Measurements from ENCODE around the gene HS6ST1. TPM values are rescaled to one million over a fixed set of nuclear protein-coding genes. Genes with fewer than 3 reads are reported as not detected.

Gene HS6ST1
- total RNA-seq, 1 experiment from 2014 or later: 63.3 TPM

DNA sequence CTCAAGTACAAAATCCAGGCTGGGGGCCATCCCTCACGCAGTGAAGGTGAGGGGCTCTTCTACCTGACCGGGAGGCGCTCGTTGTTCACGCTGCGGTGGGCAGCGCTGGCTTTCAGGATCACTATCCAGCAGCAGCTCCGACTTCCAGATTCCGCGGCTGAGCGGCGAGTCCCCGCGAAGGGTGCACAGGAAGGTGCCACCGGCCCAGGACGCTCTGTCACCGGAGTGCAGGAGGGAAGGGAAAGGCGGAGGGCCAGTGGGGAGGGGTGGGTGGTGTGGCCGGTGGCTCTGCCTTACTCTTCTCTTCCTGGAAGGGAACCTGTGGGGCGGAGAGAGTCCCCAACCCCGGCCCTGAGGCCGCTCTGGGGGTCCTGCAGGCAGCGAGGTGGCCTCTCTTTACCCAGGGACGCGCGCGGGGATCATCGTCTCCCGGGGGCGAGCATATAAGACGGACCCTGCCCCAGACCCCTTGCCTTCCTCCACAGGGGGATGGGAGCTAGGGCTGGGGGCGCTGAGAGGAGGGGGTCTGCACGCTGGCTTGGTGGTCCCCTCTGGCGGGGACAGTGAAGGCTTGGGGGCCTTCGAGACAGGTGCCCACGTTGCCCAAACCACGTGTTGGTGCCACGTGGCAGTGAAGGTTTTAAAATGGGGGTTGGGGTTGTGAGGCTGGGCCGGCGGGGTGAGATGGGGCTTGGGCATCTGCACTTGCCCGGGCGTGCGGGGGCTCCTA is 26.9 kb upstream of the HS6ST1 start:
- Histone ChIP-seq H3K4me3 (ENCODE audit: low read depth, low read length, poor library complexity, severe bottlenecking) (no peak overlapping the region), H3K4me1 (ENCODE audit: insufficient read depth, low read length, poor library complexity, severe bottlenecking) (no peaks in the 10 kb centered on the region), H3K27ac (ENCODE audit: low read depth, low read length, poor library complexity, severe bottlenecking) (no peak overlapping the region), H3K36me3 (ENCODE audit: insufficient read depth, low read length, poor library complexity, severe bottlenecking) (no peaks in the 10 kb centered on the region), H3K9me3 (ENCODE audit: low read depth, low read length, poor library complexity, severe bottlenecking) (no peaks in the 10 kb centered on the region), H3K27me3 (replicated peaks; ENCODE audit: insufficient read depth, low read depth, low read length, poor library complexity) (no peaks in the 10 kb centered on the region)
- ChIA-PET CTCF (no interaction called here), POLR2A (ENCODE audit: low non-redundant PET) (no interaction called here)
- intact Hi-C loops (cut with micrococcal nuclease; ENCODE audit: unreplicated experiment): no loop called here
- no peak for DNase-seq (ENCODE audit: low spot score)
- TF ChIP-seq, protein P1, sequence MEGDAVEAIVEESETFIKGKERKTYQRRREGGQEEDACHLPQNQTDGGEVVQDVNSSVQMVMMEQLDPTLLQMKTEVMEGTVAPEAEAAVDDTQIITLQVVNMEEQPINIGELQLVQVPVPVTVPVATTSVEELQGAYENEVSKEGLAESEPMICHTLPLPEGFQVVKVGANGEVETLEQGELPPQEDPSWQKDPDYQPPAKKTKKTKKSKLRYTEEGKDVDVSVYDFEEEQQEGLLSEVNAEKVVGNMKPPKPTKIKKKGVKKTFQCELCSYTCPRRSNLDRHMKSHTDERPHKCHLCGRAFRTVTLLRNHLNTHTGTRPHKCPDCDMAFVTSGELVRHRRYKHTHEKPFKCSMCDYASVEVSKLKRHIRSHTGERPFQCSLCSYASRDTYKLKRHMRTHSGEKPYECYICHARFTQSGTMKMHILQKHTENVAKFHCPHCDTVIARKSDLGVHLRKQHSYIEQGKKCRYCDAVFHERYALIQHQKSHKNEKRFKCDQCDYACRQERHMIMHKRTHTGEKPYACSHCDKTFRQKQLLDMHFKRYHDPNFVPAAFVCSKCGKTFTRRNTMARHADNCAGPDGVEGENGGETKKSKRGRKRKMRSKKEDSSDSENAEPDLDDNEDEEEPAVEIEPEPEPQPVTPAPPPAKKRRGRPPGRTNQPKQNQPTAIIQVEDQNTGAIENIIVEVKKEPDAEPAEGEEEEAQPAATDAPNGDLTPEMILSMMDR (conservative IDR thresholded peaks at IDR 0.05; ENCODE audit: low read depth, low read length): no peak
- TF ChIP-seq EZH2 (IDR thresholded peaks at IDR 0.05; ENCODE audit: borderline replicate concordance, low read depth, low read length, poor library complexity, severe bottlenecking): no peak
- no TSS peak for BruUV-seq (replicated peaks)

DNA sequence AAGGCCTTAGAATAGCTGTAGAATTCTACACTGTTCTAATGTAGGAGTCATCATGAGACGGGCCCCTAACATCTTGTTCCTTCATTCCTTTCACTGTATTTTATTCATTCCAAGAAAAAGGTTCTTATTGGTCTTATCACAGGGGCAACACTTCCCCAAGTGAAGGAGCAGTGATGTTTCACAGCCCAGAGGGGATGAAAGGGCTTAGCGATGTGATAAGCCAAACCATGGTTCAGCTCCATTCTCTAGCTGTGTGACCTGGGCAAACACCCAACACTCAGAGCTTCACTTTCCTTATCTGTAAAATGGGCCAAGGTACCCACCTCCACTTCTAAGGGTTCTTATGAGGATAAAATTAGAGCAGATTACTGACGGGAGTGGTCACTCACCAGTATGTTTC is 25.4 kb upstream of the HS6ST1 start:
- CTCF ChIA-PET: no interaction called here
- H3K9me3 ChIP-seq (ENCODE audit: low read depth, low read length, poor library complexity, severe bottlenecking): no peaks in the 10 kb centered on the region
- no peaks in the 10 kb centered on the region for H3K27me3 ChIP-seq (replicated peaks; ENCODE audit: insufficient read depth, low read depth, low read length, poor library complexity)
- POLR2A ChIA-PET (ENCODE audit: low non-redundant PET): no interaction called here
- H3K4me1 ChIP-seq (ENCODE audit: insufficient read depth, low read length, poor library complexity, severe bottlenecking): no peaks in the 10 kb centered on the region
- DNase-seq (ENCODE audit: low spot score): no peak
- intact Hi-C loops (cut with micrococcal nuclease; ENCODE audit: unreplicated experiment): no loop called here
- no peak overlapping the region for H3K27ac ChIP-seq (ENCODE audit: low read depth, low read length, poor library complexity, severe bottlenecking)
- BruUV-seq (replicated peaks): no TSS peak
- H3K4me3 ChIP-seq (ENCODE audit: low read depth, low read length, poor library complexity, severe bottlenecking): no peak overlapping the region
- no peaks in the 10 kb centered on the region for H3K36me3 ChIP-seq (ENCODE audit: insufficient read depth, low read length, poor library complexity, severe bottlenecking)
- TF ChIP-seq EZH2 (IDR thresholded peaks at IDR 0.05; ENCODE audit: borderline replicate concordance, low read depth, low read length, poor library complexity, severe bottlenecking): no peak
- TF ChIP-seq, protein P1 (conservative IDR thresholded peaks at IDR 0.05; ENCODE audit: low read depth, low read length): no peak

DNA sequence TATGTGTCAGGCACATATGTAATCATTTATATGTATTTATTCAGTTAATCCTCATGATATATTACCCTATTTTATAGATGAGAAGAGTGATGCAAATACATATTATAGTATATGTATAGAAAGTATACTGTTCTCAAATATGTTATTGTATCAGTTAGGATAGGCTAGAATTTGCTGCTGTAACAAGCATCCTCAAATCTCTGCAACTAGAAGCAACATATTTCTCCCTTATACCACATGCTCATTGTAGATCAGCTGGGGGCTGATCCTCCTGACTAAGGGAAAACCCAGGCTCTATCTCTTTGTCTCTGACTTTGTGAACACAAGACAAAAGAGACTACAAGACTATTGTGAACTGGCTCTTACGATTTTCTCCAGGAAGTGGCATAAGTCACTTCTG is 24.8 kb upstream of the HS6ST1 start:
- Histone ChIP-seq H3K9me3 (ENCODE audit: low read depth, low read length, poor library complexity, severe bottlenecking) (no peaks in the 10 kb centered on the region), H3K4me1 (ENCODE audit: insufficient read depth, low read length, poor library complexity, severe bottlenecking) (no peaks in the 10 kb centered on the region), H3K4me3 (ENCODE audit: low read depth, low read length, poor library complexity, severe bottlenecking) (no peak overlapping the region), H3K27me3 (replicated peaks; ENCODE audit: insufficient read depth, low read depth, low read length, poor library complexity) (no peaks in the 10 kb centered on the region), H3K36me3 (ENCODE audit: insufficient read depth, low read length, poor library complexity, severe bottlenecking) (no peaks in the 10 kb centered on the region), H3K27ac (ENCODE audit: low read depth, low read length, poor library complexity, severe bottlenecking) (no peak overlapping the region)
- intact Hi-C loops (cut with micrococcal nuclease; ENCODE audit: unreplicated experiment): no loop called here
- CTCF ChIA-PET: no interaction called here
- no peak for TF ChIP-seq EZH2 (IDR thresholded peaks at IDR 0.05; ENCODE audit: borderline replicate concordance, low read depth, low read length, poor library complexity, severe bottlenecking)
- TF ChIP-seq, protein P1 (conservative IDR thresholded peaks at IDR 0.05; ENCODE audit: low read depth, low read length): no peak
- BruUV-seq (replicated peaks): no TSS peak
- POLR2A ChIA-PET (ENCODE audit: low non-redundant PET): no interaction called here
- no peak for DNase-seq (ENCODE audit: low spot score)

All from A673 (cell line).